SU-DHL-6 (cell line): ENCODE results near the gene RNF157.

Source experiments
- CTCF ChIP-seq: fragments of 200-600 bp; sonication (generic); IDR thresholded peaks from one replicate; pipeline ENCODE4 v1.5.1; 2017; ENCODE audit warnings: antibody characterized with exemption, mild to moderate bottlenecking, low read length, moderate library complexity; ENCODE audit not compliant: insufficient read depth, poor library complexity, severe bottlenecking
- EZH2phosphoT487 ChIP-seq: fragments of 200-600 bp; sonication (generic), shearing (Covaris generic); conservative IDR thresholded peaks from 2 replicates; pipeline ENCODE4 v1.6.1; 2018; ENCODE audit warnings: mild to moderate bottlenecking, antibody characterized with exemption, low read length, moderate library complexity, mixed read lengths

GRCh38 chr17:76142585-76143041, 97.7 kb downstream of the RNF157 start:
- TF ChIP-seq CTCF (no peak), EZH2phosphoT487 (no peak)
